Measurements from ENCODE around the gene SLC6A9.

The SLC6A9 gene

DNA sequence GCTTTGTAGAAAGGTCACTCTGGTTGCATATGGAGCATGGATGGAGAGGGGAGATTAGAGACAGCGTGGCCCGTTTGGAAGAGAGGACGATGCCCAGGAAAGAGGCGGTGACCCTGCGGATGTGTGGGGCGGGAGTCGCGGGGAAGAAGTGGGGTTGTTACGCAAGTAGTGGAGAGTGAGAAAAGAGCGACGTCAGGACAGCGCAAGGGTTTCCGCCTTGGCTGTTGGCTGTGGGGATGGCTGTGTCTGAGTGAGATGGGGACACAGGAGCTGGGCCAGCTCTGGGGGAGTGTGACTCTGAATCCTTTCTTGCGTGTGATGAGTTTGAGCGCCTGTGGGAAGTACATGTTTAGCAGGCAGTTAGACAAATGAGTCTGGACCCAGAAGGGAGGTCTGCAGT is 48.5 kb downstream of the SLC6A9 start:
- Histone ChIP-seq H3K4me3 (ENCODE audit: low read depth, low read length) (no peak overlapping the region), H3K27me3 (replicated peaks) (no peaks in the 10 kb centered on the region), H3K27ac (no peak overlapping the region), H3K36me3 (replicated peaks) (peaks cover 24% of the 10 kb centered on the region)
- in situ Hi-C loops (cut with HindIII; ENCODE audit: low pct_ligation_motif_present, low sequenced_read_pairs): no loop called here
- DNase-seq: no peak
- TF ChIP-seq CTCF (IDR thresholded peaks at IDR 0.05; ENCODE audit: low read depth, low read length, missing control alignments): no peak

GRCh38 chr1:43982241-43982640 is 49.0 kb downstream of the SLC6A9 start:
- Histone ChIP-seq H3K4me3 (ENCODE audit: low read depth, low read length) (no peak overlapping the region), H3K36me3 (replicated peaks) (peaks cover 29% of the 10 kb centered on the region), H3K27ac (no peak overlapping the region), H3K27me3 (replicated peaks) (no peaks in the 10 kb centered on the region)
- no peak for DNase-seq
- no peak for TF ChIP-seq CTCF (IDR thresholded peaks at IDR 0.05; ENCODE audit: low read depth, low read length, missing control alignments)
- in situ Hi-C loops (cut with HindIII; ENCODE audit: low pct_ligation_motif_present, low sequenced_read_pairs): no loop called here

DNA sequence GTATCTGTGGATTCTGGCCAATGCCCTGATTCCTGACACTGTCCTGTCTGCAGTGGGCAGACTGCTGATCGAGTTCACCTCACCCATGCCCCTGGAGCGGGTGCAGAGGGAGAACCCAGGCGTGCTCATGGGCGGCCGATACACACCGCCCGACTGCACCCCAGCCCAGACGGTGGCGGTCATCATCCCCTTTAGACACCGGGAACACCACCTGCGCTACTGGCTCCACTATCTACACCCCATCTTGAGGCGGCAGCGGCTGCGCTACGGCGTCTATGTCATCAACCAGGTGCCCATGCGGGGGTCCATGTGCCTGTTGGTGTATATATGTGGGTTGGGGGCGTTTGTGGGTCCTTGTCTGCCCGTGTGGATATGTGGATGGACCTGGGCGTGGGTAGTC is 49.6 kb downstream of the SLC6A9 start:
- no peak overlapping the region for H3K4me3 ChIP-seq (ENCODE audit: low read depth, low read length)
- DNase-seq: no peak
- H3K36me3 ChIP-seq (replicated peaks): peaks cover 35% of the 10 kb centered on the region
- no peak for TF ChIP-seq CTCF (IDR thresholded peaks at IDR 0.05; ENCODE audit: low read depth, low read length, missing control alignments)
- in situ Hi-C loops (cut with HindIII; ENCODE audit: low pct_ligation_motif_present, low sequenced_read_pairs): no loop called here
- H3K27ac ChIP-seq: no peak overlapping the region
- no peaks in the 10 kb centered on the region for H3K27me3 ChIP-seq (replicated peaks)

DNA sequence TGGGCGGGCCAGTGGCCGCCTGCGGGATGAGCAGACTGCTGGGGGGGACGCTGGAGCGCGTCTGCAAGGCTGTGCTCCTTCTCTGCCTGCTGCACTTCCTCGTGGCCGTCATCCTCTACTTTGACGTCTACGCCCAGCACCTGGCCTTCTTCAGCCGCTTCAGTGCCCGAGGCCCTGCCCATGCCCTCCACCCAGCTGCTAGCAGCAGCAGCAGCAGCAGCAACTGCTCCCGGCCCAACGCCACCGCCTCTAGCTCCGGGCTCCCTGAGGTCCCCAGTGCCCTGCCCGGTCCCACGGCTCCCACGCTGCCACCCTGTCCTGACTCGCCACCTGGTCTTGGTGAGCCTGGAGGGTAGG is 50.1 kb downstream of the SLC6A9 start:
- no peak overlapping the region for H3K27ac ChIP-seq
- H3K27me3 ChIP-seq (replicated peaks): no peaks in the 10 kb centered on the region
- no peak for DNase-seq
- H3K36me3 ChIP-seq (replicated peaks): peaks cover 37% of the 10 kb centered on the region
- no peak overlapping the region for H3K4me3 ChIP-seq (ENCODE audit: low read depth, low read length)
- in situ Hi-C loops (cut with HindIII; ENCODE audit: low pct_ligation_motif_present, low sequenced_read_pairs): no loop called here
- TF ChIP-seq CTCF (IDR thresholded peaks at IDR 0.05; ENCODE audit: low read depth, low read length, missing control alignments): no peak

GRCh38 chr1:43980255-43981134 is 50.8 kb downstream of the SLC6A9 start:
- no peak for DNase-seq
- in situ Hi-C loops (cut with HindIII; ENCODE audit: low pct_ligation_motif_present, low sequenced_read_pairs): no loop called here
- no peaks in the 10 kb centered on the region for H3K27me3 ChIP-seq (replicated peaks)
- peaks cover 31% of the 10 kb centered on the region for H3K36me3 ChIP-seq (replicated peaks)
- H3K4me3 ChIP-seq (ENCODE audit: low read depth, low read length): peak overlapping the region; percentile 67
- TF ChIP-seq CTCF (IDR thresholded peaks at IDR 0.05; ENCODE audit: low read depth, low read length, missing control alignments): no peak
- no peak overlapping the region for H3K27ac ChIP-seq

All from brain microvascular endothelial cell (primary cell).